ENCODE results near the gene IPO4.

- TF ChIP-seq REST (IDR thresholded peaks at IDR 0.05; ENCODE audit: insufficient replicate concordance, low read depth) (no peak), CTCF (IDR thresholded peaks at IDR 0.05; ENCODE audit: insufficient read depth, low read length) (no peak), GABPA (IDR thresholded peaks at IDR 0.05; ENCODE audit: low read depth) (no peak), POLR2AphosphoS5 (IDR thresholded peaks at IDR 0.05; ENCODE audit: low read depth) (no peak), SPI1 (IDR thresholded peaks at IDR 0.05; ENCODE audit: borderline replicate concordance, low read depth) (no peak)
Observed at GRCh38 chr14:24132061-24132685, 56.4 kb downstream of the IPO4 start.

All from HL-60 (cell line).